CD4-positive, alpha-beta T cell treated with Interferon gamma for 1 hour (primary cell): Measurements from ENCODE around the gene SLC19A1.

Source experiments
- DNase-seq: peaks from one replicate; pipeline ENCODE4 v3.0.0-alpha.2; 2020

Gene SLC19A1

DNA sequence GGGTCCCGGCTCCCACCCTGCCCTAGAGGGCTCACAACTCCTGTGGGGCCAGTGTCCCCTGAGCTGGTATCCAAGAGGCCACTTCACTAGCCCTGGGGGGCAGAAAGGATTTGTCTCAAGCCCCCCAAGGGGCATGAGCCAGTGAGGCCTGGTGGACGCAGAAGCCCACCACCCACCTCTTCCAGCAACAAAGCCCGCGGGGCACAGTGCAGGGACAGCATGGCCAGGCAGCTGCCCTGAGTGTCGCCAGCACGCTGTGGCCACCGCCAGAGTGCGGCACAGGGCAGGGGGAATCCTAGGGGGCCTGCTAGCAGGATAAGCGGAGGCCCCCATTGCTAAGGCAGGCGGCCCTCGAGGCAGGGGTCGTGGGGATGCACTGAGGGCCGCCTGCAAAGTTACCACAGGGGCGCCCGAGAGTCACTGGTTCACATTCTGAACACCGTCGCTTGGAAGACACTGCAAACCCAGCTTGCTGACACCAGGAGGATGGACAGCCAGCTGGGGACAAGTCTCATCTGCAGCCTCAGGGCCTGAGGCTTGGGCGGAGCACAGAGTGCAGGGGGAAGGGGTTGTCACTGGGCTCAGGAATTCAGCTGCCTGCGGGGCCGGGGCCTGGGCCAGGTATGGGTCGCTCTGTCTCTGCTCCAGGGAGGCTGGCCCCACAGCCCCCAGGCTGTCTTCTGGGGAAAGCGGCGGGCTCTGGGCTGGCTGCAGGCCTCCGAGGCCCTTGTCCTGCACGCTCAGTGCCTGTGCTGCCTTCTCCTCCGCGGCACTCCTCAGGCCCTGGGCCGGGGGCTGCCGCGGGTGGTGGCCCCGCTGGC is 26.8 kb downstream of the SLC19A1 start:
- DNase-seq: no peak

DNA sequence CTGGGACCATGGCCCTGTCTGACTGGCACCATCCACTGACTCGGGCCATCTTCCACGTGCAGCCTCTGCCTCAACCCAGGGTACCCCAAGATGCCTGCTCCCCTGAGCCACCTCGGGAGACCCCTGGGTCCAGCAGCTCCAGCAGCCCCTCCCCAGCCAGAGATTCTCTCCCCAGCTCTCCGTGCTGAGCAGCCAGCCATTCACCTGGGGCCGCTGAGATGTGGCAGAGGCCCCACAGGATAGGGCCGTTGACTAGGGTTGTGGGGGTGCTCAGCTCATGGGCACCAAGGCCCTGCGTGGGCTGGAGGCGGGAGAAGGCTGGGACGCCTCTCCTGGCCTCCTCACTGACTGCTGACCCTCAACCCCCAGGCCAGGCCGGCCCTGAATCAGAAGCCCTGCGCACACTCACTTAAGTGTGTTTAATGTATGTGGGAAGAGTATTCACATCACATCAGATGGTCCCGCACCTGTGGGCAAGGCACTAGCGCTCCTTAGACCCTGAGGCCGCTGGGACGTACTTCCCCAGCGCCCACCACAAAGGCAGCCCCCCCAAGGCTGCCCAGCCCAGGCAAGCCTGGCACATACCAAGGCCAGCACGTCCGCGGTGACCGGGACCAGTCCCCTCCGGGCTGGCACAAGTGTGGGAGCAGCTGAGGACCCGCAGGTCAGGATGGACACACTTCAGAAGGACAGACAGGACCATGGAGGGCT is 27.8 kb downstream of the SLC19A1 start:
- DNase-seq: no peak

DNA sequence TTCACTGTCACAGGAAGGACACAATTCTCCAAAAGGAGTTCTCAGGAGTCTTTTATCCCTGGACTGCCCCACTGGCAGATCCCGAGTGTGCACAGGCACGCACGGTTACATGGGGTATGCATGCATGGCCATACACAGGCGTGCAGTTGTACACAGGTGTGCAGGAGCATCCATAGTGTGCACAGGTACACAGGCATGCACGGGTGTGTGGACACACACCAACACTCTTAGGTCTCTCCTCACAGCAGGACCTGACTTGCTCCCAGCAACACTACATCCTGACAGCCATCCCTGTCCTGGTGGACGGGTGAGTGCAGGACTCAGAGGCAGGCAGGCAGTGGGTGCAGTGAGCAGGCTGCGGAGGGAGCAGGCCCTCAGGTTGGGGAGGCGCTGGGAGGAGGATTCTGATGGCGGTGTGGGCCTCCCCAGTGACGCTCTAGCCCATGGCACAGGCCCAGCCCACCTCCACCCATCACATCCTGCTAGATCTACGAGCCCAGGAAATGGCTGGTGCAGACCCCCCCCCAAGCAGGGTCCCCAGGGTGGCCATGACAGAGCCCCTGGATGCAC is 28.4 kb downstream of the SLC19A1 start:
- DNase-seq: no peak

DNA sequence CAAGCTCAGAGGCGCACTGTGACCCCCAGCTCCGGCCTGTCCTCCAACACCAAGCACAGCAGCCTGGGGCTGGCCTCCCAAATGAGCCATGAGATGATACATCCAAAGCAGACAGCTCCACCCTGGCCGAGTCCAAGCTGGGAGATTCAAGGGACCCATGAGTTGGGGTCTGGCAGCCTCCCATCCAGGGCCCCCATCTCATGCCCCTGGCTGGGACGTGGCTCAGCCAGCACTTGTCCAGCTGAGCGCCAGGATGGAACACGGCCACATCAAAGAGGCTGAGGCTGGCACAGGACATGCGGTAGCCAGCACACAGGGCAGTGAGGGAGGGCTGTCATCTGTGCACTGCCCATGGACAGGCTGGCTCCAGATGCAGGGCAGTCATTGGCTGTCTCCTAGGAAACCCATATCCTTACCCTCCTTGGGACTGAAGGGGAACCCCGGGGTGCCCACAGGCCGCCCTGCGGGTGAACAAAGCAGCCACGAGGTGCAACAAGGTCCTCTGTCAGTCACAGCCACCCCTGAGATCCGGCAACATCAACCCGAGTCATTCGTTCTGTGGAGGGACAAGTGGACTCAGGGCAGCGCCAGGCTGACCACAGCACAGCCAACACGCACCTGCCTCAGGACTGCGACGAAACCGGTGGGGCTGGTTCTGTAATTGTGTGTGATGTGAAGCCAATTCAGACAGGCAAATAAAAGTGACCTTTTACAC is 29.1 kb downstream of the SLC19A1 start:
- DNase-seq: no peak

DNA sequence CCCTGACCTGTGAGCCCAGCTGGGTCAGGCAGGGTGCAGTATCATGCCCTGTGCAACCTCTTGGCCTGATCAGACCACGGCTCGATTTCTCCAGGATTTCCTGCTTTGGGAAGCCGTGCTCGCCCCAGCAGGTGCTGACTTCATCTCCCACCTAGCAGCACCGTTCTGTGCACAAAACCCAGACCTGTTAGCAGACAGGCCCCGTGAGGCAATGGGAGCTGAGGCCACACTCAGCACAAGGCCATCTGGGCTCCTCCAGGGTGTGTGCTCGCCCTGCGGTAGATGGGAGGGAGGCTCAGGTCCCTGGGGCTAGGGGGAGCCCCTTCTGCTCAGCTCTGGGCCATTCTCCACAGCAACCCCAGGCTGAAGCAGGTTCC is 29.6 kb downstream of the SLC19A1 start:
- no peak for DNase-seq

DNA sequence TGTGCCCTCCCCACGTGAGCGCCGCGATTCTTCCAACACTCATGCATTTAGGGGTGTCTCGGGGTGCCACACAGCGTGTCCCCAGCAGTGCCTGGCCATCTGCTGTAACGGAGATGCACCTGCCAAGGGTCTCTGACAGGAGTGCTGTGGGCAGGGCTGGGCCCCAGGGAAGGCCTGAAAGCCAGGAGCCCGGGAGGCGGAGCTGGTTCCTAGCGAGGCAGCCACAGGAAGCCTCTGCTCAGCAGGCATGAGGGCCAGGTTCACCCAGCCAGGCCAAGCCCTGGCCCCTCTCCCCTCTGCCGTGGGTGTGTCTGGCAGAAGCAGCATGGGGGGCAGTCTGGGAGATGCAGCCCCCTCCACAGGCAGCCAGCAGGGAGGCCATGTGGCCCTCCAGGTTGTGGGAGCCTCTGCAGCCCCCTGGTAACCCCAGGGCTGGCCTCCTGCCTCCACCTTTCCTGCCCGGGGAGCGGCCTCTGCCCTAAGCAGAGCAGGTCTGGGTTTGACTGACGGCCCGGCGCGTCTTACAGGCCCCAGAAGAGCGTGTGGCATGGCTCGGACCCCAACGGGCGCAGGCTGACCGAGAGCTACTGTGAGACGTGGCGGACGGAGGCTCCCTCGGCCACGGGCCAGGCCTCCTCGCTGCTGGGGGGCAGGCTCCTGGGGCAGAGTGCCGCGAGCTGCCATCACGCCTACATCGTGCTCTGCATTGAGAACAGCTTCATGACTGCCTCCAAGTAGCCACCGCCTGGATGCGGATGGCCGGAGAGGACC is 30.4 kb downstream of the SLC19A1 start:
- DNase-seq: no peak

DNA sequence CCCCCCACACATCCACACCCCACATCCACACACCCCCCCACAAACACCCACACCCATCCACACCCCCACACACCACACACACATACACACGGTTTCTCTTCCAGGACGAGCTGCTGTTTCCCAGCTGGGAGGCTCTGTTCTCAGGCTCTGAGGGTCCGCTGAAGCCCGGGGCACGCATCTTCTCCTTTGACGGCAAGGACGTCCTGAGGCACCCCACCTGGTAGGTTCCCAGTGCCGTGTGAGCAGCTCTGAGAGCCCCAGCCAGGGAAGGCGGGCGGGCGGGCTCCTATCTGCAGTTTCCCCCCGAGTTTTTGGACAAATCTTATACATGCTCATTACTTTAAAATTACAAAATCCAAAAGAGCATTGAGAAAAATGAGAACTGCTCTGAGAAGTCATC is 31.2 kb downstream of the SLC19A1 start:
- no peak for DNase-seq

DNA sequence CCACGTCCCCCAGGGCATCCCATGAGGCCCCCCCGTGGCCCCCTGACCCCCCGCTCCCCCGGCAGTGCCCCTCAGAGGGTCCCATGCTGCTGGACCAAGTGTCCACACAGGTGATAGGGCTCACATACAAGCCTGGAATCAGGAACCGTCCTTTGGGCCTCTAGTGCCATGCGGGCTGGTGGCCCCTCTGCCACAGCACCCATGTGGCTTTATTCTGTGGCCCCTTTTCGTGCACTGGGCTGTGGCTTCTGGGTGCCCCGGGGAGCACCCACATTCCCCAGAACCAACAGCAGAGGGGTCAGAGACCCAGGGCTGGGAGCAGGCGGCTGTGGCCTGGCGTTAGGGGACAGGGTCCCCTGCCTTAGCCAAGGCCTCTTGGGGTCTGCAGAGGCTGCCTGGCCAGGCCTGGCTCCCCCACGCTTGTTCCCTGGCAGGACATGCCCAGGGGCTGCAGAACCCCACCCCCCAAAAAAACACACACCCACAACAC is 31.7 kb downstream of the SLC19A1 start:
- no peak for DNase-seq

DNA sequence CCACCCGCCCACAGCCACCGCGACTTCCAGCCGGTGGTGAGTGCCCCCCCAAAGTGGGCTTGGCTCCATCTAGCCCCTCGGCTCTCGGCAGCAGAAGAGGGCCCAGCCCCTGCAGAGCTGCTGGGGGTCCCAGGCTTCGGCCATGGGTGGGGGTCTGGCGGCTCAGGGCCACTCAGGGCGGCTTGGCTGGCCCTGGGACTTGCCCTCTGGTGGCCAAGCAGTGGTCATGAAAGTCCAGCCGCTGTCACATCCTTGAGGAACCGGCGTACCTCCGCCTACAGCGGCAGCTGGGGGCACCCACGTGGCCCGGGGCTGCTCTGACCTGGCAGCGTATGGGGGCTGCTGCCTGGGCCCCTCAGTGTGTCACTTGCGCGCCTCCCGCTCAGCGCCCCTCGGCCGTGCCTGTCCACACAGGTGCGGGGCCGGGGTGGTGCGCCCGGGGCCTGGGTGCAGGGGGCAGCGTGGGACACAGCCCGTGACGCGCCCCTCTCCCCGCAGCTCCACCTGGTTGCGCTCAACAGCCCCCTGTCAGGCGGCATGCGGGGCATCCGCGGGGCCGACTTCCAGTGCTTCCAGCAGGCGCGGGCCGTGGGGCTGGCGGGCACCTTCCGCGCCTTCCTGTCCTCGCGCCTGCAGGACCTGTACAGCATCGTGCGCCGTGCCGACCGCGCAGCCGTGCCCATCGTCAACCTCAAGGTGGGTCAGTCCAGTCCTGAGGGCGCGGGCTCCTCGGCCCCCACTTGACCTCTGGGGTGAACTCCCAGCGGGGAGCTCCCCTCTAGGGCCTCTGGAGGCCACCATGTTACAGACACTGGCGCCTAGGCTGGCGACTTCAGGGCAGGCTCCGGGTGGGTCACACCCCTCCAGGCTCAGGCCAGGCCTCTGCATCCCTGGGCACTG is 32.4 kb downstream of the SLC19A1 start:
- no peak for DNase-seq

DNA sequence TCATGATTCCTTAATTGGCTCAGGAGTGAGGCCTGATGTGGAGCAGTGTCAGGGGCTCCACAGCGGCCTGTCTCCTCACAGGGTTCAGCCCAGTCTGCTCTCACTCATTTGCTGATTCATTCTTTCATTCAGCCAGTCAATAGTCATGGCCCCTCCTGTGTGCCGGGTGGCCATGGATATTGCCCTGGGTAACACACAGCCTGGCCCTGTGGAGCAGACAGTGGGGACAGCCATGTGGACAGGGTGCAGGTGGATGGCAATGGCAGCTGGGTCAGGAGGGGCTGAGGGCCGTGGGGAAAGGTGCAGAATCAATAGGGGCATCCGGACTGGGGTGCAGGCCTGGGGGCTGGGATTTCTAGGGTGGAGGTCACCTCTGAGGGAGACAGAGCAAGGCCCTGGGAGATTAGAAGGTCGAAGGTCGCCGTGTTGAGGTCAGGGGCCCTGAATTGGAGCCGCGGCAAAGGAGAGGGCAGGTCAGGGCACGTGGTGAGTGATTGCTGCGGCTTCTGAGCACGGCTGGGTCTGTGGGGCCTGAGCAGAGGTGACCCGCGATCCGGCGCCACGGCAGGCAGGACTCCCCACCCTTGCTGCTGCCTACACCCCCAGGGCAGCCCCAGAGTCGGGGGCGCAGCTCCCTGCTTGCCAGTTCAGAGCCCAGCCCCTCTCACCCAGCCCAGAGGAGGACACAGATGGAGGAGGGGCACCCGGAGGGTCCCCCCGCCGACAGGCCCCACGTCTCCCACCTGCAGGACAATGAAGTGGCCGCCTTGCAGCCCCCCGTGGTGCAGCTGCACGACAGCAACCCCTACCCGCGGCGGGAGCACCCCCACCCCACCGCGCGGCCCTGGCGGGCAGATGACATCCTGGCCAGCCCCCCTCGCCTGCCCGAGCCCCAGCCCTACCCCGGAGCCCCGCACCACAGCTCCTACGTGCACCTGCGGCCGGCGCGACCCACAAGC is 33.4 kb downstream of the SLC19A1 start:
- DNase-seq: no peak

DNA sequence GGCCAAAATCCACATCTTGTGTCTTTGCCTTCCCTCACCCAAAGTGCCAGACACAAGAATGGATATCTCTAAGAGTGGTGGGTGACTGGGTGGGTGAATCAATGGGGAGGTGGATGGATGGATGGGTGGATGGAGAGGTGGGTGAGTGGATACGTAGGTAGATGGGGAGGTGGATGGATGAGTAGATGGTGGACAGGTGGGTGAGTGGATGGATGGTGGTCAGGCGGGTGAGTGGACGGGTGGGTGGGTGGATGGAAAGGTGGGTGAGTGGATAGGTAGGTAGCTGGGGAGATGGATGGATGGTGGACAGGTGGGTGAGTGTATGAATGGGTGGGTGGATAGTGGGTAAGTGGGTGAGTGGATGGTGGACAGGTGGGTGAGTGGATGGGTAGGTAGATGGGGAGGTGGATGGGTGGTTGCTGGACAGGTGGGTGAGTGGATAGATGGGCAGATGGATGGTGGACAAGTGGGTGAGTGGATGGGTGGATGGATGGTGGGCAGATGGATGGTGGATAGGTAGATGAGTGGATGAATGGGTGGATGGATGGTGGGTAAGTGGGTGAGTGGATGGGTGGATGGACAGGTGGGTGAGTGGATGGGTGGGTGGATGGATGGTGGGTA is 34.2 kb downstream of the SLC19A1 start:
- no peak for DNase-seq

DNA sequence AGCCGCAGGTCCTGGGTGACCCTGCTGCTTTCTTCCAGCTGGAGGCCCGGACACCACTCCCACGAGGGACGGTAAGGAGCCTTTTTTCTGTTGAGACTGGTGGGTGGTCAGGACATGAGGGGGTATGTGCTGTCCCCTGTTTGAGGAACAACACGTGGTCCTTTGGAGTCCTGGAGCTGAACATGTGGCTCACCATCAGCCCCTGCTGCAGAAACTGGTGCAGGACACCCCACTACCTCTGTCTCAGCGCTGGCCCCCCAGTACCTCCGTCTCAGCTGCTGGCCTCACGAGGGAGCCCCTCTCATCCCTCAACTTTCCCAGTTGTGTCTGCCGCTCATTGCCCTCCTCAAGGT is 34.7 kb downstream of the SLC19A1 start:
- no peak for DNase-seq

DNA sequence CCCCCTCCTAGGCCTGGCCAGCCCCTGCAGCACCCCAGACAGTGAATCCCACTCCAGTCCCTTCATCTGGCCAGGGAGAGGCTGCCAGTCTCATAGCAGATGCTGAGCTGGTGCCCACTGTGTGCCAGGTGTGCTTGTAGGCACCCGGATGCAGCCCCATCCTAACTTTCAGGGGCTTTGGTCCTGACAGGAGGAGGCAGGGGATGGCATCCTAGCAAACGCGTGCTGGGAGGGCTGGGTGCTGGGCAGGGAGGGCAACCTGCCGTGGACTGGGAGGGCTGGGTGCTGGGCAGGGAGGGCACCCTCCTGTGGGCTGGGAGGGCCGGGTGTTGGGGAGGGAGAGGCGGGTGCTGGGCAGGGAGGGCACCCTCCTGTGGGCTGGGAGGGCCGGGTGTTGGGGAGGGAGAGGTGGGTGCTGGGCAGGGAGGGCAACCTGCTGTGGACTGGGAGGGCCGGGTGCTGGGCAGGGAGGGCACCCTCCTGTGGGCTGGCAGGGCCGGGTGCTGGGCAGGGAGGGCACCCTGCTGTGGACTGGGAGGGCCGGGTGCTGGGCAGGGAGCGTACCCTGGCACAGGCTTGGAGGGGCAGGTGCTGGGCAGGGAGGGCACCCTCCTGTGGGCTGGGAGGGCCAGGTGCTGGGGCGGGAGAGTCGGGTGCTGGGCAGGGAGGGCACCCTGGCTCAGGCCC is 35.3 kb downstream of the SLC19A1 start:
- no peak for DNase-seq

DNA sequence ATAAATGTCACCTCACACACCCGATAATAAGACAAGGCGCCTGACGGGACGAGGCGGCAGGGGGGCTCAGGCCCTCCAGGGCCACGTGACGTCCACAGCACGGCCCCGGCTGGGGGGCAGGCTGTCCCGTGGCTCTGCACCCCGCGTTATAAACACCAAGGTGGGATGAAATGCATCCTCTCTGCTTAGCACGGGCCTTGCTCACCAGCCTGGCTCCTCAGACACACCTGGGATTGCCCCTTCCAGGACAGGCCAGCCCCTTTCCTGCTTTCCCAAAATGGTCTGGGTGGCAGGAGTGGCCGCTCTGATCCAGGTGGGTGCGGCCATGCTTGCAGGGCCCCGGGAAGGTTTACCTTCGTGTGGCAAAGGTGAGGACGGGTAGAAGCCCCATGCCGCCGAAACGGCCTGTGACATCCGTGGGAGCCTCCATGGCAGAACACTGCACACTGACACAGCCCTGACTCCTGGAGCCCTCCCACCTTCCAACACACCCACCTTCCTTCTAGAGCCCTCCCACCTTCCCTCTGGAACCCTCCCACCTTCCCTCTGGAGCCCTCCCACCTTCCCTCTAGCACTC is 35.9 kb downstream of the SLC19A1 start:
- DNase-seq: no peak

DNA sequence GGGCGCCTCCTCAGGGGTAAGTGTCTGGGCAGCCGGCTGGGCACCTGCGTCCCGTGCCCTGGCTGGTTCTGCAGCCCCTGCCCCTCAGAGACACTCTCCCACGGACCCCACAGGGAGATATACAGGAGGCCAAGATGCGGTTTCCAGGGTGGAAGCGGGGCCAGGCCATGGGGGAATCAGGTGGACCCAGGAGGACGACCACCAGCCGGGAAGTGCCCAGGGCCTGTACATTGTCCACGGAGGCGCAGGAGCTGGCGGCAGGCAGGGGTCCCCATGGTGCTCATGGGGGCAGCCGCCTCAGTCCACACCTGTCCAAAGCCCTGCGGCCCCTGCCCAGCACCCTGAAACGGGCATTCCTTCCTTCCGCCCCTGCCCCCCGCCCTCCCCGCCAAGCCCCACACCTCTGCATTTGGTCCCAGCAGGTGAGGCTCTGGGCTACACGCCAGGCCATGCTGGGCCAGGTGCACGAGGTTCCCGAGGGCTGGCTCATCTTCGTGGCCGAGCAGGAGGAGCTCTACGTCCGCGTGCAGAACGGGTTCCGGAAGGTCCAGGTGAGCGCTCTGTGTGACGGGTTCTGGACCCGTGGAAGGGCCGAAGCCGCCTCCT is 36.7 kb downstream of the SLC19A1 start:
- no peak for DNase-seq

DNA sequence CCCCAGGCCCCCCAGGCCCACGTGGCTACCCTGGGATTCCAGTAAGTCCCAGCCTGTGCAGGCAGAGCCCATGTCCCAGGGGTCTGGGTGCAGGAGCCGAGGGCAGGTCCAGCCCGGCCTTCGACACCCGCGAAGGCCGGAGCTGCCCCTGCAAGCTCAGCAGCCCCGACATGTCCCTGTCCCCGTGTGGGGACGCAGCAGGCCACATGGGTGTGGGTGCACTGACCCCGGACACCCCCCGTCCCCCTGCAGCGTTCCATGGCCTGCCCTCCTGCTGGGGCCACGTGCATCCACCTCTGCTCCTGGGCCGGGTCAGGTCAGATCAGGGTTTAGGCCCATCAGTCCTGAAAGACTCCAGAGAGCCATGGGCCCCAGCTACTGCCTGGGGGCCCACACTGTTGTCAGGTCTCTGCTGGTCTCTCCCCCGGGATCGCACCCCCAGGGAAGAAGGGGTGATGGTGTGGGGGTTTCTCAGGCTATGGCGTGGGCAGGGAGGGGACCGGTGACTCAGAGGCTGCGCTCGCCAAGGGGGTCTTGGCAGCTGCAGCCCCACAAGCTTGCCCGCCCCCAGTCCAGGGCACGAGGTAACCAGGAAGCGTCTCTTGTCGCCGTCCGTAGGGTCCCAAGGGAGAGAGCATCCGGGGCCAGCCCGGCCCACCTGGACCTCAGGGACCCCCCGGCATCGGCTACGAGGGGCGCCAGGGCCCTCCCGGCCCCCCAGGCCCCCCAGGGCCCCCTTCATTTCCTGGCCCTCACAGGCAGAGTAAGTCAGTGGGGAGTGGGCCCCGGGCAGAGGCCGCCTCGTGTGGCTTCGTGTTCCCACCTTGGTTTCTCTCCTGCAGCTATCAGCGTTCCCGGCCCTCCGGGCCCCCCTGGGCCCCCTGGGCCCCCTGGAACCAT is 37.5 kb downstream of the SLC19A1 start:
- no peak for DNase-seq

DNA sequence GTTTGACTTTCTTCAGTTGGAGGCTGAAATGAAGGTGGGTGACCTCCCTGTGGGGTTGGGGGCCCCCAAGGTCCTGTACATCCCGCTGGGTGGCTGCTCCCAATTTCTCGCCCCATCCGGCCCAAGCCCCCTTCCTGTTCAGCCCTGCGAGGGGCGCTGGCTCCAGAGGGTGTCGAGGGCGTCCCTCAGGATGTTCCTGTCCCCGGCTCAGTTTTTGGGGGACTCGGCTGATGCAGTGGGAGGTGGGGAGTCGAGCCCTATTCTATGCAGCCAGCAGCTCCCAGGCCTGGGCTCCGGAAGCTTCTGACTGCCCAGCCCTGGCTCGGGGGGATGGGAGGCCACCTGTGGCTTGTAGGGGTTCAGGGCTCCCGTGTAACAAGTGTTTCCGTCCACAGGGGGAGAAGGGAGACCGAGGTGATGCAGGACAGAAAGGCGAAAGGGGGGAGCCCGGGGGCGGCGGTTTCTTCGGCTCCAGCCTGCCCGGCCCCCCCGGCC is 38.2 kb downstream of the SLC19A1 start:
- DNase-seq: no peak
